Activated CD4-positive, CD25-positive, alpha-beta regulatory T cell treated with anti-CD3 and anti-CD28 coated beads, Interleukin-2, amount 50 U/mL, for 24 hours (primary cell): Measurements from ENCODE around the gene GLTPD2.

ENCODE experiments used
- ATAC-seq, 2 donors: fragments of 150-1000 bp; cut with Tn5 transposase; one replicate each; pipeline ENCODE4 v1.10.0; 2021; ENCODE audit warnings: mild to moderate bottlenecking in 1 of 2, moderate library complexity in 1 of 2

The GLTPD2 gene

DNA sequence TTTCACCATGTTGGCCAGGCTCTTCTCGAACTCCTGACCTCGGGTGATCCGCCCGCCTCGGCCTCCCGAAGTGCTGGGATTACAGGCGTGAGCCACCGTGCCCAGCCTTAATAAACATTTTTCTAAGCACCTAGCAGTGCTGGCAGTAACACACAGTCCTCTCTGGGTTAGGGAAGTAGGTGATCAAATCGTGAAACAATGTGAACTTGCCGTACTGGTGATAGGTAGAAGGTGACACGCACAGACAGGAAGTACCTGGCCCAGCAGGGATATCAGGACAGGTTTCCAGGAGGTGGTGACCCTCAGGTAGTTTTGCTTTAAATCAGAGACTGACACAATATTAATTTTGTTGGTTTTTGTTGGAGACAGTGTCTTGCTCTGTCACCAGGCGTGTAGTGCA is 22.7 kb downstream of the GLTPD2 start:
- ATAC-seq, result no peak

DNA sequence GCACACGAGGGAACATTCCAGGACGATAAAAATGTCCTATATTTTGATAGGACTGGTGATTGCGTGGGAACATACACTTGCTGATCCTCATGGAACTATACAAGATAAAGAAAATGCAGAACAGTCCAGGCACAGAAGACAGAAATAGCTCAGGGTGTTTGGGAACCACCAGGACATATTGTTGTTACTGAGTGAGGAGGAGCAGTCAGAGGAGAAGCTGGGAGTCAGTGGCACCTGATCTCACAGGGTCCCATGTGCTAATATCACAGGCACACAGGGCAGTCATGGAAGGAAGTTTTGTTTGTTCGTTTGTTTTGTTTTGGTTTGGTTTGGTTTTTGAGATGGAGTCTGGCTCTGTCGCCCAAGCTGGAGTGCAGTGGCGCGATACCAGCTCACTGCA is 23.9 kb downstream of the GLTPD2 start:
- no peak for ATAC-seq

DNA sequence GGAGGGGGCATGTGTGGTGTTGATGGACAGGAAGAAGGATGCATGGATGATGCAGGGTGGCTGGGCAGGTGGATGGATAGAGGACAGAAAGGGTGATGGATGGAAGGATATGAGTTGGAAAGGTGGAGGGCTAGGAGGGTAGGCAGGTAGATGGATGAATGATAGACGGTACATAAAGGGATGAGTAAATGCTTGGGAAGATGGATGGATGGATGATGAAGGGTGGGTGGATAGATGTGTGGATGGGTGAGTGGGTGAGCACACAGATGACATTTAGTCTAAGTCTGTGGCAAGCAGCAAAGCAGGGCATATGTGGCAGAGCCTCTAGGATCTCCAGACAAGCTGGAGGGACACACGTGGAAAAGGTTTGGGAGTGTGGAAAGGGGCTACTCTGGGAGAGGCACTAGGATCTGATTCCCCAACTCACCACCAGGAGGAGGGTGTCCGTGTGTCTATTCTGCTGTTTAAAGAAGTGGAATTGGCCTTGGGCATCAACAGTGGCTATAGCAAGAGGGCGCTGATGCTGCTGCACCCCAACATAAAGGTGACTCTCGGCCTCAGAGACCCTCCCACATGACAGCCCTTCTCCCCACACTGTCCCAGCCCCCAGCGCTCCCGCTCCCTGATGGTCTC is 26.4 kb downstream of the GLTPD2 start:
- ATAC-seq, result no peak

DNA sequence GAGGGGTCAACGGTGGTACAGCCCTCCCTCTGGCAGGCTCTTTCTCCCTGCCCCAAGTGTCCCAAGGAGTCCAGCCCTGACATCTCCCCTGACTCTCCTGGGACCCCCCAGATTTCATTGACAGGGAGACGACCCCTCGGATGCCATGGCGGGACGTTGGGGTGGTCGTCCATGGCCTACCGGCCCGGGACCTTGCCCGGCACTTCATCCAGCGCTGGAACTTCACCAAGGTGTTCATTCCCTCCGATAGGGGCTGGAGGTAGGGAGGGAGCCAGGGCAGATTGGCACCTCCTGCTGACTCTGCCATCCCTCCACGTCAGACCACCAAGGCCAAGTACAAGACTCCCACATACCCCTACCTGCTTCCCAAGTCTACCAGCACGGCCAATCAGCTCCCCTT is 28.1 kb downstream of the GLTPD2 start:
- ATAC-seq, result no peak

DNA sequence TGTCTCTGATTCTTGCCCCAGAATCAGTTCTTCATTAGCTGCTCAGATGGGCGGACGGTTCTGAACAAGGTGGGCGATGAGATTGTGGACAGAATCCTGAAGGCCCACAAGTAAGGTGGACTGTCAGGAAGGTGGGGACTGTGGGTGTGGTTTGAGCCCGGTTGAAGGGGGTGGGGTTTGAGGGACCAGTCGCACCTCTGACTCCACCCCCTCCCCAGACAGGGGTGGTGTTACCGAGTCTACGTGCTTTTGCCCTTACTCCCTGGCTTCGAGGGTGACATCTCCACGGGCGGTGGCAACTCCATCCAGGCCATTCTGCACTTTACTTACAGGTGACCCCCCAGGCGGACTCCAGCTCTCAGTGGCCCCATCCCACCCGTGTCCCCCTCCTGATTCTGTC is 29.5 kb downstream of the GLTPD2 start:
- no peak for ATAC-seq

DNA sequence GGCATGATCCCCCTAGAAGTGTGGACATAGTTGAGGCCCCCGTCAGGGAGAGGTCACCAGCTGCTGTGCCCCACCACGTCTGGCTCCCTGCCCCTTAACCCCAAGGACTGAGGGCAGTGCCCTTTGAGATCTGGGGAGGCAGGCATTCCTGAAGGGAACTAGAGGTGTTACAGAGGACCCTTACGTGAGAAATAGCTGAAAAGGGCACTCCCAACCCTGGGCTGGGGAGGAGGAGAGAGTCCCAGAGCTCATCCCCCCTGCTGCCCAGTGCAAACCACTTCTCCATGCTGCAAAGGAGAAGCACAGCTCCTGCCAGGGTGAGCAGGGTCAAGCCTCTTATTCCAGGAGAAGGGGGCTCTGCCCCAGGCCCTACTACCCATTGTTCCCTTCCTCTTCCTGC is 34.1 kb downstream of the GLTPD2 start:
- ATAC-seq, result no peak

DNA sequence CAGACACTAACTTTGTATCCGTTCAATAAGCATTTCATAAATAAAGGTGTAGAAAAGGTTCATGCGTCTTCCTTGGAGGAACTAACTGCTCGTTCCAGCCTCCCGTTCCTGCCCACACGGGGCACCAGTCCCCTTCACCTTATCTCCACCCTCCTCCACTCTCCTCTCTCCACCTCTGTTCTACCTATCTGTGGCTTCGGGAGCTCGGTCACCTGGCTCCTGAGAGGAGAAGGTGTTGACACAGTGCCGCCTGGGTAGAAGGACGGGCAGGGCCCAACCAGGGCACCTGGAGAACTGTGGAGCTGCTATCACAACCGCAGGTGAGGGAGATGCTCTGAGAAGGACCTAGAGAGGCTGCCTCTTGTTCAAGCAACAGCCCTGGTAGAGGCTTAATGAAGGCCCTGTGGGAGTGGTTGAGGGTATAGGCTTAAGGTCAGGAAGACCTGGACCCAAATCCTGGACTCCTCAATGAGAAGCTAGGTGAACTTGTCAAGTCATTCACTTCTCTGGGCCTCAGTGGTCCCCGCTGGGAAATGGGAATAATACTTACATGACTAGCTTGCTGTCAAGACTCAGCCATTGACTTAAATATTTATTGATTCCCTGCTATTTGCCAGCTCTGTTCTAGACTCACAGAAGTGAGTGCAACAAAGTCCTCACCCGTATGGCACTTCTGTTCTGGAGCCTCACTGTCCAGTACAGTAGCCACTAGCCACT is 34.8 kb downstream of the GLTPD2 start:
- ATAC-seq, result no peak

DNA sequence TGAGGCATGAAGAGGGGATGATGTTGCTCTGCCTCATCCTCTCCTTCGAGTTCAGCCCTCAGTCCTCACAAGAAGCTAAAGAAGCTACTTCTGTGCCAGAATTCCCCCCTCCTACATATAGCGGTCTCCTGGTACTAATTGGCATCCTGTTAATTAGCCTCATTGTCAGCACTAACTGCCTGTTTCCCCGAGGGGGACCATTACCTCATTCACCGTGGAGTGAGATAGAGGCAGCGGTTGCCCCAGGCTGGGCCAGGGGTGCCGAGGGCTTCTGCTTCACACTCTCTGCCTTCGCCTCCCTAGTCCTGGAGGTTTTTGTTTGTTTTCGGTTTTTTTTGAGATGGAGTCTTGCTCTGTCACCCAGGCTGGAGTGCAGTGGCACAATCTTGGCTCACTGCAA is 38.6 kb downstream of the GLTPD2 start:
- ATAC-seq, result no peak

DNA sequence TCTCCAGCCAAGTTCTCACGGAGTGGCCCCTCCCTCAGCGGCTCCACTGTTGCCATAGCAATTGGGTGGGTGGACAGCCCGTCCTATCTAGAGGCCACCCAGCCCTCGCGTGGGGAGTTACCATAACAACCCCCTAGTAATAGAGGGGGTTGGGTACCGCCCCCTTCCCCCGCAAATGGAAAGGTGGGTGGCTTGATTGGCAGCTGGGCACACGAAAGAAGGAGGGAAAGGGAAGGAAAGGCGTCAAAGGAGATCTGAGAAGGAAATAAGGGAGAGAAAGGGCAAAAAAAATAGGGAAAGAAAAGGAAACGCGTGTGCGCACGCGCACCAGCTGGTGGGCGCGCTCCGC is 44.0 kb downstream of the GLTPD2 start:
- ATAC-seq, result peak; percentile 10 to 22

DNA sequence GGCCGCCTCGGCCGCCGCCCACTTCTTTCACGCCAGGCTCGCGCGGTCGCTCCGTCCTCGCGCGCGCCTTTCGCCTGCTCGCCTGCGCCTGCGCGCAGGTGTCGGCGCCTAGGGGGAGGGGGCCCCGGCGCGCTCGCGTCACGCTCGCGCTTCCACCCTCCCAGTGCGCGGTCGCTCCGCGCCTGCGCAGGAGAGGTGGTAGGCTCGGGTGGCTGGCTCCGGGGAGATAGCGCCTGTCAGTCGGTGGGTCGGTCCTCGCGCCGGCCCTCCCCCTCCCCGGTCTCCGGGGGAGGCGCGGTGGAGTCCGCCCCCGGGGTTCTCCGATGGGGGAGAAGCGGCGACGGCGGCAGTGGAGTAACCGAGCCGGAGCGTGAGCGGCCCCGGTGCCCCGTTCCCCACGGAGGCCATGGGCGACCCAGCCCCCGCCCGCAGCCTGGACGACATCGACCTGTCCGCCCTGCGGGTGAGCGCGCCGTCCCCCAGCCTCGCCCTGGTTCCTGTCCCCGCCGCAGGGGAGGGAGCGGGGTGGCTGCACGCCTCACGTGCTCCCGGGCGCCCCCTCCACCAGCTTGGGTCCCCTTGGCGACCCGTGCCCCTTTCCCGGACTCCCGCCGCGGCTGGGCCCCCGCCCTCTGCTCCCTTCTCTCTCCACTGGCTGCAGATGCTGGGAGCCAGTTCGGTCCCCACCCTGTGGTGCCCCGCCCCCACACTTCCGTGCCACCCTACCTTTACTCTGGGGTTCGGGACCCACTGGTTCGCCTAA is 44.6 kb downstream of the GLTPD2 start, which contains the start of gene MINK1:
MINK1 (plus strand) TSS at position 163 of the 763 bp plus-strand sequence; CDS start at position 407, 244 bp downstream.
- ATAC-seq, result peak; percentile 90 to 92

DNA sequence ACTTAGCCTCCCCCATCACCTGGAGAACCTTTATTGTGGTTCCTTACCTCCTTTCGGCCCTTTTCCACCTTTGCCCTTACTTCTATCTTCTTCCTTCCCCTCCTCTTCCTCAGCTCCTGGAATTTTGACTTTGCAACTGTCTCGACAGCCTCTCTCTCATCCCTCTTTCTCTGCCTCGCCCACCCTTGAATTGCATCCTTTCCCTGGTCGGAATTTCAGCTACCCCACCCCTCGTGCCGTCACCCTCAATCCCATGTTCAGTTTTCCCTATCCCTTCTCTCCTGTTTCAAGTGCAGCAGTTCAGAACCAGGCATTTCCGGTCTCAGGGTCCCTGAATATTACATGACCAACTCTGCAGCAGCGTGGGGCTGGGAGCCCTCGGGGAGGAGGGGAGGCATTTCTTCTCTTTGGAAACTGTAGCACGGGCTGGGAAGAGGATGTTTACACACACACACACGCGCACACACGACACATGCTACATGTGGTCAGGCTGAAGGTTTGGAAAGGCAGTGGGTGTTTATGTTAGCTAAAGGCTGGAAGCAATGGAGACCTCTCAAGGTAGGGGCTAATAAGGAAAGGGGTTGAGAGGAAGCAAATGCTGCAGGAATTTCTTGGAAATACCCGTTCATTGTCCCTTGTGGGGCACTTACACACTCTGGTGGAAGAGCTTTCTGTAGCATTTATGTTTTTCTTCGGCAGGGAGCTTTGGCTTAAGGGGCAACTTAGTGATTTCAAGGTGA is 45.3 kb downstream of the GLTPD2 start:
- no peak for ATAC-seq

DNA sequence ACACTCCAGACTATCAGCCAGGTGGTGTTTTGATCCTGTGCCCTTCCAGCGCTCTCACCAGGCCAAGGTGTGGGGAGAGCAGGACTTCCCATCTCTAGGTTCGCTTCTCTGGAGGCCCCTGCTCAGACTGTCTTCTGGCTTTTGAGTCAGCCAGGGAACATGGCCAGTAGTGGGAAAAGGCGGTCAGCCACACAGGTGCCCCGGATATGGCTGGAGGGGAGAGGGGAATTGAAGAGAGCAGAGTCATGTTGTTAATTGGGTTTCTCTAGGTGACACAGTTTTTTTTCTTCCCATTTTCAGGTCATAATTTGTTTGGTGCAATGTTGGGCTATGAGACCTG is 45.9 kb downstream of the GLTPD2 start:
- no peak for ATAC-seq

DNA sequence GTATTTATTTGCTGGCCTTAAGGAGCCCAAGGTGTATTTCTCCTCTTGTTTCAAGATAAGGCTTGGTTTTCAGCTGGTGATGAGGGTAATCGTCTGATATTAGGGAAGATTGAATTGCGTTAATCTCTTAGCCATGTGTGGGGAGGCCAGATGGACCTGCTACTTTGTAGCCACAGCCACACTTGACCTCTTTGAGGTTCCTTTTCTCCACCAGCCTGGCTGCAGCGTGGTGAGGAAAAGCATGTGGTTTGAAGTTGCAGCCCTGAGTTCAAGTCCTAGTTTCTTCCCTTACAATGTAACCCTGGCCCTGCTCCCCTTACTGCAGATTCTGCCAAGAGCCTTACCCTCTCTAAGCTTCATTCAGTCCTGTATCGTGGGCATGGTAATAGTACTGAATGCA is 47.5 kb downstream of the GLTPD2 start:
- no peak for ATAC-seq

DNA sequence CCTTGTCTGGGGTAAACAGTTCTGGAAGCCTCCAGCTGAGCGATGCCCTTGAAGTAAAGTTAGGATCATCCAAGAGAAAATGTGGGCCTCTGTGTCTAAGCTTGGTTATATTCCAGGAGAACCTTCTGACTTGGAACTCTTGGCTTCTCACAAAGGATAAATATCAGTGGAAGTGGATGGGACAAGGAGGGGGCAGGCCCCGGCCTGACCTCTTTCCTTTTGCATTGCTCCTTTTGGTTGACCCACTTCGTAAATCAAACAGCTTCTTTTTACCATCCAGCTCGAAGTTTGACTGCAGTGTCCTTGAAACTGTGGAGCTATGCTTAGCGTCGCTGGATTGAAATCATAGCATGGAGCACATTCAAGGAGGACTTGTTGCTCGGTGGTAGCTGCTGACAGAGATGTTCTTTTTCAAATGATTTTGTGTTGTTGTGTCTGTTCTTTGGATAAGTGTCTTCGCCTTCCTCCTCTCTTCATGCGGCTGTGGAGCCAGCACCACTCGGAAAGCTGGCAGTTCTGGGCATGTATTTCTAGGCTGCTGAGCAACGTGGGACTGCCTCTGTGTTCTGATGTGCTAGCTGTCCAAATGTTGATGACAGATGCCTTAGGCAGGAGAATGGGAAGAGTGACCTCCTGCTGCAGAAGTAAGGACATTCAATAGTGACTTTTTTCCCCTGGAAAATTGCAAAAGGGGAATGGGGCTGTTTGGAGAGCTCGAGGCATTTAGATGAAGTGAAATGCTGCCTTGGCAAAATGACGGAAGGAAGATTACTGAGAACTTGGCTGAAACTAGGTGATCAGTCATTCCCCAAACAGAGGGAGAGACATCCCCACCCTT is 48.9 kb downstream of the GLTPD2 start:
- no peak for ATAC-seq

DNA sequence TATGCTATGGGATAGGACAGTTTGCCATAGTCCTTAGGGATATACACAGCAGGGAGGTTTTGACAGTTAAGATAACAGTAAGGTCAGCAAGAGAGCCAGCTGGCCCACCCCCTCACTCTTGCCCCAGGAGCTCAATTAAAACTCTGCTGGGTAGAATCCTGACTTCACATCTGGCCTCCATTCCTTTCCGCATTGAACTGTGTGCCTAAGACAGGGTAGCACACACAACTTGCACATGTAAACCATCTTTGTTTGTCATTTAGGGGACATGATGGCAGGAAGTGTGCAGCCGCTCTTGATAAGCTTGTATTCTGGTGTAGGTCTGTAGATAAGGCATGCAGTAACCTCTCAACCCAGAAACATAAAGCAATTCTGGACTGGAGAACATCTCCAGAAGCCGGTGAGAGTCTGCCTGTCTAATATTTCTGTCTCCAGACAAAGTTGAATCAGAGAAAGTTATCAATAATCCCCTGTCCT is 49.6 kb downstream of the GLTPD2 start:
- ATAC-seq, result no peak

DNA sequence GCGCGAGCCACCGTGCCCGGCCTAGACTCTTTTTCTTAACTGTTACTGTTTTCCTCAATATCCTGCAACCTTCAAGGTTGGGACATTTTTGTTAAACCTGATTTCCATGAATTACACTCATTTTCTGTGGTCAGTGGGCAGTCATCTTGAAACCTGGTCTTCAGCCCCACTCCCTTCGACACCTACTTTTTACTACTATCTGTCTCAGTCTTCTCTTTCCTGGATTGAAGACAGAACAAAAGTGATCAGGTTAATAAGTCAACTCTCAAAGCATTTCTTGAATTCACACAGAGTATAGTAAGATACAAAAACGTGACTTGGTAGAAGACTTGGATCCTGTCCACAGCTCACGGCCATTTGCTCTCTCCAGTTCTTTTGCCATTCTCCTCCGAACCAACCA is 50.5 kb downstream of the GLTPD2 start:
- no peak for ATAC-seq
